Activated CD4-positive, alpha-beta T cell treated with anti-CD3 and anti-CD28 coated beads for 36 hours (primary cell): Measurements from ENCODE around the gene PIP4K2A. TPM values are rescaled to one million over a fixed set of nuclear protein-coding genes. Genes with fewer than 3 reads are reported as not detected.
A peak's percentile ranks its signal among the peaks of the same experiment; 100 is the strongest.
"Not testable (repeated sequence)": the region's sequence is repeated elsewhere in the genome, so short reads cannot be mapped to it uniquely, and the experiment has no call there.

Experiments used
- ATAC-seq: fragments of 200-7000 bp; cut with Tn5 transposase; one replicate; pipeline ENCODE4 v1.10.0; 2021; ENCODE audit warnings: mild to moderate bottlenecking, moderate library complexity
- CTCF ChIA-PET: fragments of 350-600 bp; sonication (Branson Sonifier 250); formaldehyde crosslinking; loops from one replicate; lab custom pipeline; 2021; ENCODE audit warnings: antibody characterized with exemption; lab: Charles Lee
- POLR2A ChIA-PET: fragments of 350-600 bp; sonication (Branson Sonifier 250); formaldehyde crosslinking; loops from one replicate; lab custom pipeline; 2021; ENCODE audit warnings: antibody characterized with exemption, inconsistent platforms; lab: Charles Lee
- DNase-seq: peaks from one replicate; pipeline ENCODE4 v3.0.0-alpha.2; 2020
- H3K27ac Mint-ChIP-seq: one replicate; pipeline ENCODE4 v1.8.0; 2021; ENCODE audit warnings: mixed read lengths
- H3K27me3 Mint-ChIP-seq: one replicate; pipeline ENCODE4 v1.8.0; 2021; ENCODE audit warnings: mixed read lengths
- H3K36me3 Mint-ChIP-seq: one replicate; pipeline ENCODE4 v1.8.0; 2021; ENCODE audit warnings: low read depth, mixed read lengths
- H3K4me1 Mint-ChIP-seq: one replicate; pipeline ENCODE4 v1.8.0; 2021; ENCODE audit warnings: mixed read lengths
- H3K4me3 Mint-ChIP-seq: one replicate; pipeline ENCODE4 v1.8.0; 2021; ENCODE audit warnings: mild to moderate bottlenecking, moderate library complexity, mixed read lengths
- H3K9me3 Mint-ChIP-seq: one replicate; pipeline ENCODE4 v1.8.0; 2021; ENCODE audit warnings: low read depth, mixed read lengths
- intact Hi-C, 2 experiments: fragments of 100-400 bp; cut with DNase I in 1 of 2; cut with micrococcal nuclease in 1 of 2; formaldehyde crosslinking; loops; one replicate each; pipeline versions ENCODE4 v1.14.2 to v1.15.1; 2022 to 2024; cut with DNase I, micrococcal nuclease
- total RNA-seq, 2 experiments: library from RNA; stranded (reverse); gene quantifications; one replicate each; pipeline ENCODE4 v1.2.3, GENCODE V29; 2021

The PIP4K2A gene
- total RNA-seq, 2 experiments from 2014 or later = 105 to 108 TPM

DNA sequence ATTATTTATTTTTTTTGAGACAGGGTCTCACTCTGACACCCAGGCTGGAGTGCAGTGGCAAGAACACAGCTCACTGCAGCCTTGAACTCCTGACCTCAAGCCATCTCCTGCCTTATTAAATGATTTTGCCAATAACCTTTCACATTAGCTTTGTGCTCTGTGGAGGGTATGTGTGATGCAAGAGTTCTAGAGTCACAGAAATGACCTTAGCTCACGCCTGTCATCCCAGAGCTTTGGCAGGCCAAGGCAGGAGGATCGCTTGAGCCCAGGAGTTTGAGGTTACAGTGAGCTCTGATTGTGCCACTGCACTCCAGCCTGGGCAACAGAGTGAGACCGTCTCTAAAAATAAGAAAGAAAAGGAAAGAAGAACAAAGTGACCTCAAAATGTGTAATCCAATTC is 4.3 kb upstream of the PIP4K2A start:
- H3K4me1 Mint-ChIP-seq = peaks cover 13% of the 10 kb centered on the region
- H3K4me3 Mint-ChIP-seq, H3K36me3 Mint-ChIP-seq, H3K27ac Mint-ChIP-seq, H3K9me3 Mint-ChIP-seq, H3K27me3 Mint-ChIP-seq, POLR2A ChIA-PET, CTCF ChIA-PET, DNase-seq, ATAC-seq: not testable (repeated sequence)
- intact Hi-C loops = loop anchor here (10.0 kb wide), 3 partner anchors 266 to 714 kb away; partner anchors contain the start of genes DNAJC1 (in 2 of the 2) and BMI1 (in 1 of the 2)

DNA sequence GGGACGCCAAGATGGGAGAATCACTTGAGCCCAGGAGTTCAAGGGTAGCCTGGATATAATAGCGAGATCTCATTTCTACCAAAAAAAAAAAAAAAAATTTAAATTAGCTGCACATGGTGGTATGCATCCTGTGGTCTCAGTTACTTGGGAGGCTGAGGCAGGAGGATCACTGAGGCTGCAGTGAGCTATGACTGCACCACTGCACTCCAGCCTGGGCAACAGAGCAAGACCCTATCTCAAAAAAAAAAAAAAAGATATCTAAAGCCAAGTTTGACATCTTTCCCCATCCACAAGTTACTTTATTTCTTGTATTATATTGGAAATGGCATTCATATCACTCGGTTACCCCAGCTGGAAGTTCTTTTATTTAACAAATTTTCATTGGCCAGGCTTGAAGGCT is 3.4 kb upstream of the PIP4K2A start:
- H3K27ac Mint-ChIP-seq = no peak overlapping the region
- H3K9me3 Mint-ChIP-seq = no peaks in the 10 kb centered on the region
- H3K27me3 Mint-ChIP-seq = no peaks in the 10 kb centered on the region
- POLR2A ChIA-PET = no interaction called here
- intact Hi-C loops = loop anchor here (10.0 kb wide), 3 partner anchors 267 to 713 kb away; partner anchors contain the start of genes DNAJC1 (in 2 of the 2) and BMI1 (in 1 of the 2)
- peaks cover 4% of the 10 kb centered on the region for H3K4me1 Mint-ChIP-seq
- H3K36me3 Mint-ChIP-seq = peaks cover 3% of the 10 kb centered on the region
- CTCF ChIA-PET = interaction anchor here (0.6 kb wide), 1 partner anchor 97 kb away, joined by 3 read pairs; no protein-coding TSS in a partner anchor
- ATAC-seq (no peak), DNase-seq (no peak)
- H3K4me3 Mint-ChIP-seq = no peak overlapping the region

DNA sequence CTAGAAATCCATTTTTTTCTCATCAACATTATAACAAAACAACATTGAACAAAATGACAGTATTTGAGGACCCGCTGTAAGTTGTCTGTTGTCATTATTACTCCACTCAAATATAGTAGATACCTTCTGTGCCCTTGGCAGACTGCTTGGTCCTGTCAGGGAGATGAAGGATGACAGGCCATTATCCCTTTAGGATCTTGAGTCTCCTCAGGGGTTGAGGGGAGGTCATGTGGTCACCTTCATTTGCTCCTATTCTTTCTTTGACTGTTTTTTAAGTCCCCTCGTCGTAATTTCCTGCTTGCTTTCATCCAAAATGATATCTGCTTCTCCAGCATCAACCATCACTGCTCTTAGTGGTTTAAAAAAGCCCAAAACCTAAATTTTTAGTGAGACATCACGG is 2.6 kb upstream of the PIP4K2A start:
- ATAC-seq = no peak
- H3K27ac Mint-ChIP-seq = no peak overlapping the region
- H3K9me3 Mint-ChIP-seq = no peaks in the 10 kb centered on the region
- no peak for DNase-seq
- peaks cover 6% of the 10 kb centered on the region for H3K36me3 Mint-ChIP-seq
- peaks cover 8% of the 10 kb centered on the region for H3K4me1 Mint-ChIP-seq
- POLR2A ChIA-PET = no interaction called here
- CTCF ChIA-PET = interaction anchor here (0.6 kb wide), 1 partner anchor 96 kb away, joined by 3 read pairs; no protein-coding TSS in a partner anchor
- H3K27me3 Mint-ChIP-seq = no peaks in the 10 kb centered on the region
- intact Hi-C loops = loop anchor here (10.0 kb wide), 3 partner anchors 268 to 712 kb away; partner anchors contain the start of genes DNAJC1 (in 2 of the 2) and BMI1 (in 1 of the 2)
- no peak overlapping the region for H3K4me3 Mint-ChIP-seq

DNA sequence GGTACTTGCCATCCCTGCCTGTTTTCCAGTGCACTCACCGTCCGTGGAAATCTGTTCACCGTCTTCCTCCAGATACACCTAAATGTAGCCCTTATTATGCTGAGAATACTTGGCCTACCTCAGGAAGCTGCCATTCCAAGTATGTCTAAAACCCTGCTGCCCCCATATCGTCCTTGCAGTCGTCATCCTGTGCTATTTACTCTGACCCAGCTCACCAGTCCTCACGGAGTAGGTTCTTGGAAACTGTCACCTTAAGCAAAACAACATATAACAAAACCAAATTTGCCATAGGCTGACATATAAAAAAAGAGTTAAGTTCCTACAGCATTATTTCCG is 880 bp upstream of the PIP4K2A start:
- DNase-seq (no peak), ATAC-seq (no peak)
- H3K27me3 Mint-ChIP-seq = no peaks in the 10 kb centered on the region
- no peaks in the 10 kb centered on the region for H3K9me3 Mint-ChIP-seq
- intact Hi-C loops = loop anchor here (2.0 to 10.0 kb wide), 5 partner anchors 142 to 710 kb away; partner anchors contain the start of genes DNAJC1 (in 2 of the 2), BMI1 (in 1 of the 2) and MSRB2 (in 1 of the 2)
- POLR2A ChIA-PET = no interaction called here
- peak overlapping the region; percentile 60 for H3K4me3 Mint-ChIP-seq
- peaks cover 23% of the 10 kb centered on the region for H3K4me1 Mint-ChIP-seq
- peaks cover 9% of the 10 kb centered on the region for H3K36me3 Mint-ChIP-seq
- peak overlapping the region; percentile 68 for H3K27ac Mint-ChIP-seq
- CTCF ChIA-PET = interaction anchor here (1.1 to 1.4 kb wide), 2 partner anchors 8 to 142 kb away, joined by 3 read pairs; no protein-coding TSS in a partner anchor

DNA sequence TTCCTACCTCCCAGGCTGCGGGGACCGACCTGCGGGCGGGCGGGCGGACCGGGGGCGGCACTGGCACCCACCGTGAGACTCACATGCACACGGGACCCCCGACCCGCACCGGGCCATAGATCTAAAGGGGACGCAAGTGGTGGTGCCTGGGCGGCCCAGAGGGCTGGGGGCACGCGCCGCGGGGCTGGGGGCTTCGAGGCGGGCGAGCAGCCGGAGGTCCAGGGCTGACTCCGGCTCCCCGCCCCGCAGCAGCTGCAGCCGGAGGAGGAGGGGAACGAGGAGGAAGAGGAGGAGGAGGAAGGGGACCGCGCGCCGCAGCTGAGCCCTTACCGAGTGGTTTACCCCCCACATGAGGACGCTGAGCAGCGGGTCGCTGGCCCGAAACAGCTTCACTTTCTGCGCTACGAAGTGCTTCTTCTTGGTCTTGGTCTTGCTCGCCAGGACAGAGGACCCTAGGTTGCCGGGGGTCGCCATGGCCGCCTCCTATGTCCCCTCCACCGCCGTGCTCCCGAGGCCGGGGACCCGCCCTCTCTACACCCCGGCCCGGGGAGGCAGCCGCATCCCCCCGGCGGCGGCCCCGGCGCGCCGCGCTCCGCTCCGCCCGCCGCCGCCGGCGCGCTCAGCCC is 412 bp downstream of the PIP4K2A start:
- peak overlapping the region; percentile 37 for H3K27ac Mint-ChIP-seq
- ChIA-PET POLR2A (interaction anchor here (0.6 to 2.2 kb wide), 4 partner anchors 31 to 364 kb away, joined by 4 to 12 read pairs (median 4); no protein-coding TSS in a partner anchor), CTCF (interaction anchor here (0.9 to 1.0 kb wide), 2 partner anchors 84 to 140 kb away, joined by 4 read pairs; no protein-coding TSS in a partner anchor)
- ATAC-seq (peak; percentile 18), DNase-seq (peak; percentile 63)
- intact Hi-C loops = loop anchor here (1.0 to 10.0 kb wide), 14 partner anchors 31 to 1187 kb away; partner anchors contain the start of genes DNAJC1 (in 2 of the 2), BMI1 (in 1 of the 2), COMMD3 (in 1 of the 2) and MSRB2 (in 1 of the 2)
- peak overlapping the region; percentile 86 for H3K4me3 Mint-ChIP-seq
- peaks cover 9% of the 10 kb centered on the region for H3K36me3 Mint-ChIP-seq
- peaks cover 36% of the 10 kb centered on the region for H3K4me1 Mint-ChIP-seq
- H3K9me3 Mint-ChIP-seq = no peaks in the 10 kb centered on the region
- H3K27me3 Mint-ChIP-seq = no peaks in the 10 kb centered on the region

DNA sequence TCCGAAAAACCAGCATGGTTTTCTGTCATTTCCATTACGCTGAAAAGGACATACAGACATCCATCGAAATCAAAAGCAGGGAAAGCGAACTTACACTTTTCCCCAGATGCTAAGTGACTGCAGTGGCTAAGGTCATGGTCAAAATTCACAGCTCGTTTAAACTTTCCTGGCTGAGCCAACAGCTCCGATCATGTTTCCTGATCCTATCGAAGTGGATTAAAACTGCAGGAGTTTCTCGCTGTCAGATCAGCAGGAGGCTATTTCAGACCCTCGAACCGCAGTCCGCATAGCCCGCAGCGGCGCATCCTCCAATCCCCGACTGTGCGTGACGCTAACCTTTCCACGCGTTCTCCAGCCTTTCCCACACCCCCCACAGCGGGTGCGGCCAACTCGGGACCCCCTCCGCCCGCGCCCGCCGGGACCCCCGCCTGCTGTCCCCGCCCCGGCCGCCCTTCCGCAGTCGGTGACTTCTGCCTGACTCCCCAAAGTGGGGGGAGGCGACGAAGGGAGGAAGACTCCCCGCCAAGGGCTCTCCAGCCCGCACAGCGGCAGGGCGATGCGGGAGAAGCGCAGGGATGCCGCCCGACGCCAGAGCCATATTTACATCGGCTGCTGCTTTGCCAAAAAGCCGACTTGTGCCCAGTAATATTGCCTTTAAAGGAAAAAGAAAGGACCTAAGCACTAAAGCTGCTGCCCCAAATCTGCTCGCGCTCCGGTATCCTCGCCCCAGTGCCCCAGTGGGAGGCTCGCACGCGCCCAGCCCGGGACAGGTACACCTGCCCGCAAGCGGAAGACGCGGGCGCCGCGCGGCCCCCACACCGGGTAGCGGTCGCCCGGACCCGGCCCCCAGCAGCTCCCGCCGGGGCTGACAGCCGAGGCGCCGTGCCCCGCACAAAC is 1.2 kb downstream of the PIP4K2A start:
- peak overlapping the region; percentile 88 for H3K27ac Mint-ChIP-seq

DNA sequence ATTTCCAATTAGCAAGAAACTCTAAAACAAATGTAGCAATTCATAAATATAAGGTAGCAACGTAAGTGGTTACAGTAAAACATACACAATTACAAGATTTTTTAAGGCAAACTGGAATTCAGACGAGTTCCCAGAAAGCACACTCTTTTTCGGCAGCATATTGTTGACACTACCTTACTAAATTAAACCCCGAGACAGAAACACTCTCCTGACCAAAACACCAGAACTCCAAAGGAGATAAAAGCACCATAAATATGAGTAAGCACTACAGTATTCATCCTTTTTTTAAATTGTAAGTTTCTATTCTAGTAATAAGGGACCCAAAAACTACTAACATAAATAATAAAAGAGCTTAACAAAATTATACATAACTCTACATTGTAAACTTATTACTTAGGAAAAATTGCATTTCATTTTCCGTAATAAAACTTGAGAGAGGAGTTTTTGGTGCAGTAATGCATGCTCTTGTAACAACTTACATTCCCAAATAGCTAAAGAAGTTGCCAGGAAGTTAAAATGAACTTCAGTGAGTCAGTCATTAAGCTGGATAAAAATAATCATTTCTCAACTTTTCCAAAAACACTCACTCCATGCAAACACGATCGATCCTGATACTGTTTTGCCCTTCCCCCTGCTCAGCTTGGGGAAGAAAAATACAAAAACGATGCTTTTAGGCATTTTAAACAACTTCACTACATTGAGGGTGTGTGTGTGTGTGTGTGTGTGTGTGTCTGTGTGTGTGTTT is 2.0 kb downstream of the PIP4K2A start:
- peak; percentile 14 for ATAC-seq
- peak overlapping the region; percentile 88 for H3K27ac Mint-ChIP-seq
- CTCF ChIA-PET = interaction anchor here (0.9 to 1.4 kb wide), 7 partner anchors 8 to 1216 kb away, joined by 3 to 6 read pairs (median 3); no protein-coding TSS in a partner anchor

More for the DNA sequence above, 1.2 kb downstream of the PIP4K2A start:
- Mint-ChIP-seq H3K9me3 (no peaks in the 10 kb centered on the region), H3K4me3 (peak overlapping the region; percentile 86), H3K4me1 (peaks cover 44% of the 10 kb centered on the region), H3K27me3 (no peaks in the 10 kb centered on the region), H3K36me3 (peaks cover 9% of the 10 kb centered on the region)
- peak; percentile 57 for DNase-seq
- intact Hi-C loops = loop anchor here (1.0 to 10.0 kb wide), 10 partner anchors 20 to 1186 kb away; partner anchors contain the start of genes DNAJC1 (in 2 of the 2), BMI1 (in 1 of the 2), COMMD3 (in 1 of the 2) and SKIDA1 (in 1 of the 2)
- CTCF ChIA-PET = interaction anchor here (0.9 to 1.4 kb wide), 9 partner anchors 9 to 1217 kb away, joined by 3 to 6 read pairs (median 4); no protein-coding TSS in a partner anchor
- POLR2A ChIA-PET = interaction anchor here (0.5 to 2.2 kb wide), 9 partner anchors 30 to 449 kb away, joined by 3 to 12 read pairs (median 4); no protein-coding TSS in a partner anchor
- peak; percentile 23 for ATAC-seq

DNA sequence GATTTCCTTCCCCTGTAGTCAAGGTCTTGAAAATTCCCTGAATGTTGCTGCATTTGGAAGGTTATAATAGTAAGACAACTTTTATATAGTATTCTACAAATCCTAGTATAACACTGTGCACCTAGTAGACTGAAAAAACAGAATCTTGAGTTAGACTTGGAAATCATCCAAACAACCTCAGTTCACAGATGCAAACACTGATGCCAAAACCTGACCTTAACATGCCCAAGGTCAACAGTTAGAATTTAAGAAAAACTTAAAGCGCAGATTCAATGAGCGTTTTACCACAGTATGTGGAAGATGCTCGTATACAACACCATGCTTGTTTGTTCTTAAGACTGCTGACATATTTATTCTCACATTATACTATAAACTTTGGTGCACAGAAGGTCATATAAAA is 3.0 kb downstream of the PIP4K2A start:
- ChIA-PET POLR2A (interaction anchor here (2.0 kb wide), 1 partner anchor 100 kb away, joined by 6 read pairs; no protein-coding TSS in a partner anchor), CTCF (no interaction called here)
- peaks cover under 1% of the 10 kb centered on the region for H3K9me3 Mint-ChIP-seq
- H3K36me3 Mint-ChIP-seq = peaks cover 20% of the 10 kb centered on the region
- no peak for ATAC-seq
- no peak for DNase-seq
- peak overlapping the region; percentile 86 for H3K4me3 Mint-ChIP-seq
- peaks cover 59% of the 10 kb centered on the region for H3K4me1 Mint-ChIP-seq
- no peaks in the 10 kb centered on the region for H3K27me3 Mint-ChIP-seq
- intact Hi-C loops = loop anchor here (2.0 to 10.0 kb wide), 7 partner anchors 19 to 1184 kb away; partner anchors contain the start of genes DNAJC1 (in 2 of the 2), BMI1 (in 1 of the 2), COMMD3 (in 1 of the 2) and SKIDA1 (in 1 of the 2)
- H3K27ac Mint-ChIP-seq = peak overlapping the region; percentile 61

More for the DNA sequence above, 2.0 kb downstream of the PIP4K2A start:
- Mint-ChIP-seq H3K4me1 (peaks cover 52% of the 10 kb centered on the region), H3K36me3 (peaks cover 17% of the 10 kb centered on the region), H3K4me3 (peak overlapping the region; percentile 86), H3K9me3 (no peaks in the 10 kb centered on the region), H3K27me3 (no peaks in the 10 kb centered on the region)
- DNase-seq = no peak
- POLR2A ChIA-PET = interaction anchor here (0.6 to 2.2 kb wide), 7 partner anchors 30 to 448 kb away, joined by 3 to 12 read pairs (median 5); no protein-coding TSS in a partner anchor
- intact Hi-C loops = loop anchor here (1.0 to 10.0 kb wide), 10 partner anchors 19 to 1185 kb away; partner anchors contain the start of genes DNAJC1 (in 2 of the 2), BMI1 (in 1 of the 2), COMMD3 (in 1 of the 2) and SKIDA1 (in 1 of the 2)

DNA sequence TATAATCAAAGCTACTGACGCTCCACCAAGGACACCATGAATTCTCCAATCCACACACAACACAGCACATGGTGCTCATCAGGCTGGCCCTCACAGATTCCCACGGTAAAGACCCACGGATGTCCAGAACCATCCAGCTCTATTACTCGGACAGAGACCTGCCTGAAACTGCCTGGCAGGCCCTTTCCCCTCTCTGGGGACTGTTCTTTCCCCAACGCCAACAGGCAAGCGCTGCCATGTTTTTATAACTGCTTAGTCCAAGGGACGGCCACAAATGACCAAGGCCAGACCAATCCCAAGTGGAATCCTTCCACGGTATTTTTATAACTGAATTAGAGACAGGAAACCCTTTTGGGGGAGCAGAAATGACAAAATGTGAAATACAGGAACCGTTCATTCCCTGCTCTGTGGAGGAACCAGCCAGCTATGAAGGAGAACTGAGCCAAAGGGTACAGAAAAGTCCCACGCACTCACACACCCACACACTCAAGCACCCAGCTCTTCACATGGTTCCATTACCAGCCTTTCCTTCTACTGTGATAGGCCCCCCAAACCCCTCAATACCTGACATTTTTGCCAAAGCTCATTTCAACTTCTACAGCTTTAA is 4.1 kb downstream of the PIP4K2A start:
- Mint-ChIP-seq H3K27me3 (no peaks in the 10 kb centered on the region), H3K4me1 (peaks cover 67% of the 10 kb centered on the region), H3K9me3 (peaks cover 4% of the 10 kb centered on the region), H3K27ac (peak overlapping the region; percentile 83), H3K4me3 (peak overlapping the region; percentile 34), H3K36me3 (peaks cover 26% of the 10 kb centered on the region)
- CTCF ChIA-PET = interaction anchor here (0.9 to 1.2 kb wide), 2 partner anchors 9 to 80 kb away, joined by 3 read pairs; no protein-coding TSS in a partner anchor
- intact Hi-C loops = loop anchor here (2.0 to 10.0 kb wide), 7 partner anchors 17 to 1183 kb away; partner anchors contain the start of genes DNAJC1 (in 2 of the 2), BMI1 (in 1 of the 2), COMMD3 (in 1 of the 2) and SKIDA1 (in 1 of the 2)
- DNase-seq (no peak), ATAC-seq (no peak)
- POLR2A ChIA-PET = interaction anchor here (2.0 kb wide), 1 partner anchor 99 kb away, joined by 6 read pairs; no protein-coding TSS in a partner anchor
